ENCODE measurements around the gene ZNF789. TPM values are rescaled to one million over a fixed set of nuclear protein-coding genes. Genes with fewer than 3 reads are reported as not detected.
"Not testable (repeated sequence)": the region's sequence is repeated elsewhere in the genome, so short reads cannot be mapped to it uniquely, and the experiment has no call there.

Gene ZNF789
- 2.9 TPM for total RNA-seq
- long read RNA-seq, partial matches to known transcripts, result 0 of 2 reads
- long read RNA-seq, other reads (novel, unspliced or antisense), result 1 of 2 reads

- intact Hi-C loops (cut with DNase I), result loop anchor here (2.0 kb wide), 1 partner anchor 32 kb away; the partner anchor contains the start of gene ZKSCAN5
- DNase-seq (ENCODE audit: missing footprints), result peak; percentile 100
- peak; percentile 99 for ATAC-seq
Measured at GRCh38 chr7:99472561-99473314, at the start of gene ZNF789. Gene ZNF789 (plus strand): TSS chr7:99472890. CDS start chr7:99476457, 3,567 bp downstream.

DNA sequence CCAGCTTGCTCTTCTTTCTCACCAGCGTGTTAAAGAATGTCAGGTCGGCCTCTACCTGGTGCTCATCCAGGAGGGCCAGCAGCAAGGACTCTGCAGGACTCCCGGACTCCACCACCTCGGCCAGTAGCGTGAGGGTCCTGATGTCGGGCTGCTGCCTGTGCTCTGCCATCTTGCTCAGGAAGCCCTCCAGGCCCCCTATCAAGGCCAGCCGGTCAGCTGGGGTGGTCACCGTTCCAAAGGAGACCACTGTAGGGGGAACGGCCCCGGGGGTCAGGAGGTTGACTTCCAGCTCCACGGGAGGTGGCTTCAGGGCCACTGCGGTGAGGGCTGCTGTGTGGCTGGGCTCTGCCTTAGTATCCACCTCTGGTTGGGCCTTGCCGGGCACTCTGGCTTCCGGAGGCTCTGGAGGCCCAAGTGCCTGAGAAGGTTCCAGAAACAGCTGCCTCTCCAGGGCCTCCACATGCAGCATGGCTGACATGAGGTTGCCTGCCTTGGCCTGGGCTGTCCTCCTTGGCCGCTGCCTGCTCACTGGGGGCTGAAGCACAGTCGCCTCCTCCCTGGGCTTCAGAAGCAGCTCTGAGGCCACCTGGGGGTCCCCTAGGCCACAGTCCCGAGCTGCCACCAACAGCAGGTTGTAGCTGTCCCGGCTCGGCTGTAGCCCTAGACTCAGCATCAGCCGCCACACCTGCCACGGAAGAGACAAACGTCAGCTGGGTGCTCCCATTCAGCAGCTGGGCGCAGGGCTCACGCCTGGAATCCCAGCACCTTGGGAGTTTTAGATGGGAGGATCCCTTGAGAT is 47.6 kb upstream of the ZNF789 start:
- intact Hi-C loops (cut with DNase I), result no loop called here
- DNase-seq (ENCODE audit: missing footprints) (no peak), ATAC-seq (no peak)

GRCh38 chr7:99428972-99429566 is 43.6 kb upstream of the ZNF789 start:
- DNase-seq (ENCODE audit: missing footprints) (no peak), ATAC-seq (no peak)
- intact Hi-C loops (cut with DNase I), result no loop called here

DNA sequence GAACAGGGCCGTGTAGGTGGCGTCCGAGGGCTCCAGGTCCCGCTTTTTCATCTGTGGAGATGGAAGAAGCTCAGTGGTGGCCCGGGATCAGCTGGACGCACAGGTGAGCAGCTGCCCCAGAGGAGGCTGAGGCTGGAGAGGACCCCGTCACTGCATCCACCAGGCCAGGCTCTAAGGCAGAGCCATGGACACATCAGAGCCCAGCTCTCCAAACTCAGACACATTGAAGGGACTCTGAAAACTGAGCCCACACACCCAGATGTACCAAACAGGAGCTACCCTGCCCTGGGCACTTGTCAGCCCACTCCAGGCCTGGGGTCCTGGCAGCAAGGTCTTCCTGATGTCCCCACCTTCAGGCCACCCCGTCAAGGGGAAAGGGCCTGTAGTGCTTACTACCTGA is 42.9 kb upstream of the ZNF789 start:
- ATAC-seq (no peak), DNase-seq (ENCODE audit: missing footprints) (no peak)
- intact Hi-C loops (cut with DNase I), result no loop called here

- DNase-seq (ENCODE audit: missing footprints); ATAC-seq; intact Hi-C loops (cut with DNase I): not testable (repeated sequence)
Measured at GRCh38 chr7:99431756-99432540, 40.7 kb upstream of the ZNF789 start.

DNA sequence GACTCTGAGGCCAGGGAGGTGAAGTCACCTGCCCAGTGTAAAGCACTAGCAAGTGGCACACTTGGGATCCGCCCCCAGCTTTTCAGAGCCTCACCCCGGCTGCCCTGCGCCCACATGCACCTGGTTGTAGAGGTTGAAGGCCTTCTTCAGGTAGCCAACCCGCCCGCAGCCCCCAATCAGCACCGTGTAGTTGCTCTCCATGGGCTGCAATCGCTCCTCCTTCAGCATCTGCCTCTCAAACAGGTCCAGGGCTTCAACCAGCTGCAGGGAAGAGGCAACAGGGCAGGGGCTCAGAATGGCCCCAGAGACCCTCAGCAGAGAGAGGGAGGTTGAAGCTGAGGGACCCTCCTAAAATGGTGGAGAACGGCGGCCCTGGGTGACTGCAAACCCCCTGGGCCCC is 39.5 kb upstream of the ZNF789 start:
- no peak for DNase-seq (ENCODE audit: missing footprints)
- intact Hi-C loops (cut with DNase I), result no loop called here
- no peak for ATAC-seq

GRCh38 chr7:99437946-99438572 is 34.6 kb upstream of the ZNF789 start:
- intact Hi-C loops (cut with DNase I), result loop anchor here (2.0 kb wide), 1 partner anchor 67 kb away; the partner anchor contains the start of gene ZKSCAN5
- peak; percentile 17 for ATAC-seq
- no peak for DNase-seq (ENCODE audit: missing footprints)

DNA sequence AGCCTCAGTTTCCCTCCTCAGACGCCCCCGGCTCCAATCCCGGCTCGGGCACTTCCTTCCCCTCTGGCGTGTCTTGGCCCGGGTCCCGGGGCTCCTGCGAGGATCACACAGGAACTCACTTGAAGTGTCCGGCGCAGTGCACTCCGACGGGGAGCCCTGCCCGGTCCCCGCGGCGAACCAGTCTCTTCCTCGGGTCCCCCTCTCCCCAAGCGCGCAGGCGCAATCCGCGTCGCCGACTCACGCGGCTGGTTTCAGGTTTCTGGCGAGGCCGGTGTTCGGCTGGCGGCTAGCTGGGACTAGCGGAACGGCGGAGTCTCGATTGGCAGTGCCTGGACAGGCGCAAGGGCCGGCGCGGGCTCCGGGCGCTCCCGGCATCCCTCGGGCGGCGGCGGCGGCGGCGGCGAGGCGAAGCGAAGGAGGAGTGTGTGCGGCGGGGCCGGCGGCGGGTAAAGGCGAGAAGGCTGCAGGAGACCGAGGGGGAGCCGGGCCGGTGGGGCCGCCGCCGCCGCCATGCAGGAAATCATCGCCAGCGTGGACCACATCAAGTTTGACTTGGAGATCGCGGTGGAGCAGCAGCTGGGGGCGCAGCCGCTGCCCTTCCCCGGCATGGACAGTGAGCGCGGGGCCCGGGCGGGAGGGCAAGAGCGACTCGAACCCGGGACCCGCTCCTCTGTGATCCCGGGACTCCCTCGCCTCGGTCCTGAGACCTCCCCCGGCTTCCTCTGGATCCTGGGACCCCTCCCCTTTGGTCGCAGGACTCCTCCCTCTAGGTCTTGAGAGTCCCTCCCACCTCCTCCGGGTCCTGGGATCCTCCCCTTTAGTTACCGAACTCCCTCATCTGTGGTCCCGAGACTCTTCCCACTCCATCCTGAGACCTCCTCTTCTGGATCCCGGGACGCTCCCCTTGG is 33.9 kb upstream of the ZNF789 start, which contains the start of the genes CPSF4 and PTCD1:
Gene CPSF4, plus strand, starts transcription at position 371 of the 908 bp plus-strand sequence. Its CDS starts 140 bp downstream, at position 511.
Gene PTCD1, minus strand, starts transcription at position 226 of the 908 bp plus-strand sequence. CDS start 3,556 bp downstream, outside the sequence.
- DNase-seq (ENCODE audit: missing footprints), result peak; percentile 97
- peak; percentile 98 for ATAC-seq
- intact Hi-C loops (cut with DNase I), result loop anchor here (2.0 kb wide), 1 partner anchor 66 kb away; the partner anchor contains the start of gene ZKSCAN5

DNA sequence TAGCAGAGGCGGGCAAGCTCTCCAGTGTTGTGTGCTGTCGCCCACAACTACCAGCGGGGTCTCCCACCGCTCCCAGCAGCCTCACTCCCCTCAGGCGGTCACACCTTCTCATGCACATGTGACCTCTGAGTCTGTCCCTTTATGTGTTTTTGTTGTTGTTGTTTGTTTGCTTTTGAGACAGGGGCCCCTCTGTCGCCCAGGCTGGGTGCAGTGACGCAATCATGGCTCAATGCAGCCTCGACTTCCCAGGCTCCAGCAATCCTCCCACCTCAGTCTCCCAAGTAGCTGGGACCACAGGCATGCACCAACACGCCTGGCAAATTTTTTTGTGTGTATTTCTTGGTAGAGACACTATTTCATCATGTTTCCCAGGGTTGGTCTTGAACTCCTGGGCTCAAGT is 32.5 kb upstream of the ZNF789 start:
- no peak for ATAC-seq
- DNase-seq (ENCODE audit: missing footprints), result no peak
- intact Hi-C loops (cut with DNase I), result no loop called here

DNA sequence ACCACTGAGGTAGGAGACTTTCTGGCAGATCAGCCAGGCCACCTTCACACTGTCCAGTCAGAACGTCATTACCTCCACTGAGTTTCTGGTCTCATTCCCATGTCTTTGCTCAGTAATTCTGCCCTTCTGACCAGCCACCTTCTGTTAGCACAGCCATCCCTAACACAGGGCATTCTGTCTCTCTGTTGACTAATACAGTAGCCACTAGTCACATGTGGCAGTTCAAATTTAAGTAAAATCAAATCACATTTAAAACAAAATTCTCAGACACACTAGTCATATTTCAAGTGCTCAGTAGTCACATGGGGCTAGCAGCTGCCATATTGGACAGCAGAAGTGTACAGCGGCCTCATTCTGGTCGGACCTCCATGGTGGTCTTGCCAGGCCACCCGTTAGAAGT is 26.6 kb upstream of the ZNF789 start:
- ATAC-seq (no peak), DNase-seq (ENCODE audit: missing footprints) (no peak)
- intact Hi-C loops (cut with DNase I), result no loop called here

GRCh38 chr7:99447943-99448342 is 24.7 kb upstream of the ZNF789 start:
- no peak for ATAC-seq
- intact Hi-C loops (cut with DNase I), result no loop called here

DNA sequence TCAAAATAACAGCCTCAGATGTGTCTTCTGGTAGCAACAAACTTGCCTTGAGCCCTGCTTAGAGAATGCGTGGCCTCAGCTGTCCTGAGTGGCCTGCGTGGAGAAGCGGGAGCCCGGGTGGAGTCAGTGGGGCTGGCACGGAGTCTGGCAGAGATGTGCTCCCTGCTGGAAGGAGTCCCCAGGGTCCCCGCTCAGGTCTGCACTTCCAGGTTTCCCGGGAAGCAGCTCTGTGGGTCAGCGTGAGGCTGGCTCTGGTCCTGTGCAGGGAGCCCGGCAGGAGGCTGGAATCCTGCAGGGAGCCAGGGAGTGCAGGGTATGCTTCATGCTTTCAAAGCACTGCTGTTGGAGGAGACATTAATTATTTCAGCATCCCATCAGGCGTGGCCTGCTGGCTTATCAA is 23.8 kb upstream of the ZNF789 start:
- DNase-seq (ENCODE audit: missing footprints), result no peak
- intact Hi-C loops (cut with DNase I), result no loop called here
- ATAC-seq, result no peak

More at GRCh38 chr7:99447943-99448342, 24.7 kb upstream of the ZNF789 start:
- no peak for DNase-seq (ENCODE audit: missing footprints)

DNA sequence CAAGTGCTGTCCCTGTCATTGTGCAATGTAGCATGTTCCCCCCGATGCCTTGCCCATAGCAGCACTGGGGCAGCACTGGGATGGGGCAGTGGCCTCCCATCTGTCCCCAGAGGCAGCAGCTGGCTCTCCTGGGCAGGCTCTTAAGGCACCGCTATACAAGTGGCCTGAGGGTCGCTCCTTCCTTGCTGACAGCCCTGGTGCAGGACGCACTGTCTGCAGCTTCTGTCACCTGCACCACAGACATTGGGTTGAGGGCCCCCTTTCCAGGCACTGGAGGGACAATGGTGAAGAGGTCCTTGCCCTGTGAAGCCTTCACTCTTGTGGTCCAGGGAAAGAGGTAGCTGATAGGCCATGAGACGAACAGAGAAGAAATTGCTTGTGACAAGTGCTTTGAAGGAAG is 23.4 kb upstream of the ZNF789 start:
- no peak for ATAC-seq
- no peak for DNase-seq (ENCODE audit: missing footprints)
- intact Hi-C loops (cut with DNase I), result no loop called here

DNA sequence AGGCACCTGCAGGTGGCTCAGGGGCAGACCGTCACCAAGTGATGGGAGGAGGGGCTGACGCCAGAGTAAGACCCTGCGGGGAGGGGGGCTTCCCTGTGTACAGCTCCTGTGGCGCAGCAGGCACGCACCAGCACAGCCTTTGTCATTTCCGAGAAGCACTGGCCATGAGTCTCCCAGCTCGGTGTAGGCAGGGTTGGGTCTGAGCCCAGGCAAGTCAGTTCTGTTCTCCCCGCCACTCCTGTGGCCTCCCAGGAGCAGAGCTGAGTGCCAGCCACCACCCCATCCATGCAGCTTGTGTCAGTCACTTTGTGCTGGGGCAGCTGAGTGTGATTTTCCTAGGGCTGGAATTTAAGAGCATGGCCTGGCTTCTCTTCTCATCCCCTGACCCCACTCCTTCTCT is 20.8 kb upstream of the ZNF789 start:
- DNase-seq (ENCODE audit: missing footprints), result no peak
- intact Hi-C loops (cut with DNase I), result no loop called here
- ATAC-seq, result peak; percentile 65

DNA sequence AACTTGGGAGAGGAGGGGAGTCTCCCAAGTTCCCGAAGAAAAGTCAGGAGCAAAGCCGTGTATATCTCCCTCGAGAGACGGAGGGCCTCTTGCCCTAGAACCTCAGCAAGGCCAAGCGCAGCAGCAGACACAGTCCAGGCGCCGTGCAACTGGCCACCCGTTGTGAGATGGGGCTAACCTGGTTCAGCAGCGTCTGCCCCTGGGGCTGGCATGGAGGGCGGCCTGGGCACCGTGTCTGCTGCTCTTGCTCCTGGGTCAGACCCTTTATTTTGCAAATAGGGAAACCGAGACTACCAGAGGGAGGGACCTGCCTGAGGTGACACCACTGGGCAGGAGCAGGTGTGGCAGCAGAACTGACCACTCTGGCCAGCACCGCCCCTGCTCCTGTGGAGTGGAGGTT is 20.1 kb upstream of the ZNF789 start:
- ATAC-seq (no peak), DNase-seq (ENCODE audit: missing footprints) (no peak)
- intact Hi-C loops (cut with DNase I), result no loop called here

GRCh38 chr7:99453105-99453504 is 19.6 kb upstream of the ZNF789 start:
- DNase-seq (ENCODE audit: missing footprints) (no peak), ATAC-seq (peak; percentile 54)
- intact Hi-C loops (cut with DNase I), result no loop called here

DNA sequence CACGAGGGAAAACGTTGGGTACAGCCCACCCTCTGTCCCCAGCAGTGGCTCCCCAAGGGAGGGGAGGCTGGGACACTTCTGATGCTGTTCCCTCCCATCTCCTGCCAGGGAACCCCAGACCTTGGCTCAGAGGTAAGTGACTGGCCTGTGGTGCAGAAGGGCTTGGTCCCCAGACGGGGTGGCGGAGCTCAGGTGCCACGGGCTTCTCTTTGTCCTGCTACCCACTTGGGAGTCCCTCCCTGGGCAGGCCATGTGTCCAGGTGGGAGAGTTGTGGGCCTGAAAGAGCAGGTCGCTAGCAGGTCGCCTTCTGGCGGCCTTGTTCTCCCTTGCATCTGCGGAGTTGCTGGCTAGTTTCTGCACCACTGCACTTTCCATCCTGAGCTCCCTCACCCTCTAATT is 16.8 kb upstream of the ZNF789 start:
- DNase-seq (ENCODE audit: missing footprints), result no peak
- intact Hi-C loops (cut with DNase I), result no loop called here
- no peak for ATAC-seq
